A549 (cell line): ENCODE data around the gene ZIC2. TPM values are rescaled to one million over a fixed set of nuclear protein-coding genes. Genes with fewer than 3 reads are reported as not detected.

ENCODE experiments used
- ATAC-seq, 2 experiments: fragments of 200-7000 bp in 1 of 2; fragments of >200 bp in 1 of 2; cut with Nextera tagmentation in 1 of 2; cut with Tn5 transposase in 1 of 2; 3 replicates each; pipeline versions ENCODE4 v1.8.0 to v1.9.1; 2018 to 2020; ENCODE audit warnings: mild to moderate bottlenecking in 1 of 2, moderate library complexity in 1 of 2
- CTCF ChIA-PET: fragments of 300-600 bp; sonication (Branson Sonifier 250); formaldehyde crosslinking; extraction: SDS; loops from one replicate; lab custom pipeline; 2021; ENCODE audit warnings: antibody characterized with exemption, inconsistent platforms; lab: Yijun Ruan, JAX
- POLR2A ChIA-PET: fragments of 350-600 bp; formaldehyde crosslinking; extraction: SDS; loops from one replicate; lab custom pipeline; 2021; ENCODE audit warnings: antibody characterized with exemption, inconsistent platforms; lab: Yijun Ruan, JAX
- DNase-seq, 2 experiments: peaks; one replicate each; pipeline versions ENCODE4 v3.0.0 to v3.0.0-alpha.2; 2011 to 2016; ENCODE audit warnings: low read depth in 1 of 2, low spot score in 1 of 2
- FAIRE-seq: peaks from 2 replicates; lab custom pipeline; 2011; peaks lifted over from hg19 to GRCh38; lab: Jason Lieb, UNC
- H3K27ac ChIP-seq, 2 experiments: fragments of >200 bp; sonication (Bioruptor Twin); formaldehyde crosslinking; 3 replicates each; pipeline ENCODE4 v1.5.1; 2016 to 2017
- H3K4me1 ChIP-seq: fragments of >200 bp; sonication (Bioruptor Twin); formaldehyde crosslinking; 3 replicates; pipeline ENCODE4 v1.6.1; 2016
- H3K4me2 ChIP-seq: fragments of >200 bp; sonication (Bioruptor Twin); formaldehyde crosslinking; 3 replicates; pipeline ENCODE4 v1.6.1; 2016
- H3K4me3 ChIP-seq: fragments of >200 bp; sonication (Bioruptor Twin); formaldehyde crosslinking; 3 replicates; pipeline ENCODE4 v1.5.1; 2016
- H3K9me3 ChIP-seq: fragments of >200 bp; sonication (Bioruptor Twin); formaldehyde crosslinking; 3 replicates; pipeline ENCODE4 v1.6.1; 2016
- CEBPB ChIP-seq, 2 experiments: fragments of >200 bp in 1 of 2; sonication (Bioruptor Twin) in 1 of 2; formaldehyde crosslinking in 1 of 2; IDR thresholded peaks; 2 replicates each; pipeline ENCODE4 v1.6.1; 2012 to 2016
- EHF ChIP-seq: fragments of 250-450 bp; sonication (Bioruptor Pico); IDR thresholded peaks from 2 replicates; pipeline ENCODE4 v1.5.0; 2020; ENCODE audit warnings: mild to moderate bottlenecking
- EHMT2 ChIP-seq: fragments of 200-600 bp; sonication (generic); IDR thresholded peaks from 2 replicates; pipeline ENCODE4 v1.6.1; 2016; ENCODE audit warnings: antibody characterized with exemption, low read depth, mild to moderate bottlenecking, moderate library complexity
- ELK1 ChIP-seq: fragments of 150-350 bp; IDR thresholded peaks from 2 replicates; pipeline ENCODE4 v1.6.1; 2014; ENCODE audit warnings: low read depth, mild to moderate bottlenecking, low read length
- EP300 ChIP-seq, 2 experiments: fragments of >200 bp; sonication (Bioruptor Twin); formaldehyde crosslinking; IDR thresholded peaks; 2 replicates in 1 of 2; 3 replicates in 1 of 2; pipeline ENCODE4 v1.6.1; 2016 to 2017
- FOSB ChIP-seq: fragments of 250-450 bp; sonication (Bioruptor Pico); IDR thresholded peaks from 2 replicates; pipeline ENCODE4 v1.5.0; 2020; ENCODE audit warnings: mild to moderate bottlenecking, moderate library complexity
- MAZ ChIP-seq: fragments of 150-350 bp; IDR thresholded peaks from 2 replicates; pipeline ENCODE4 v1.6.1; 2014; ENCODE audit warnings: antibody characterized with exemption, low read depth, low read length, borderline replicate concordance
- RAD21 ChIP-seq, 2 experiments: fragments of >200 bp in 1 of 2; sonication (Bioruptor Twin) in 1 of 2; formaldehyde crosslinking in 1 of 2; IDR thresholded peaks in 1 of 2; conservative IDR thresholded peaks in 1 of 2; 2 replicates in 1 of 2; 3 replicates in 1 of 2; pipeline ENCODE4 v1.6.1; 2012 to 2018; ENCODE audit warnings: inconsistent platforms in 1 of 2
- REST ChIP-seq: fragments of 200-600 bp; sonication (generic); IDR thresholded peaks from 2 replicates; pipeline ENCODE4 v1.6.1; 2016; ENCODE audit warnings: antibody characterized with exemption, mild to moderate bottlenecking, moderate library complexity
- SREBF2 ChIP-seq: fragments of 450-650 bp; IDR thresholded peaks from 2 replicates; pipeline ENCODE4 v1.6.1; 2014; ENCODE audit warnings: mild to moderate bottlenecking, moderate library complexity
- ZC3H11A ChIP-seq: fragments of 450-650 bp; IDR thresholded peaks from 2 replicates; pipeline ENCODE4 v1.6.1; 2014; ENCODE audit warnings: antibody characterized with exemption, mild to moderate bottlenecking
- ZFP36 ChIP-seq: fragments of 450-650 bp; IDR thresholded peaks from 2 replicates; pipeline ENCODE4 v1.6.1; 2014; ENCODE audit warnings: borderline replicate concordance; ENCODE audit not compliant: partially characterized antibody
- WGBS: methylation state at CpG from one replicate; pipeline ENCODE4 v1.1.6; 2017; ENCODE audit errors: missing lambda C conversion rate; 5-methylcytosine and 5-hydroxymethylcytosine counted together
- polyA plus RNA-seq, 4 experiments: library from polyadenylated mRNA; depleted of rRNA in 3 of 4; stranded (reverse); fragments of >200 nt; fragmentation: RNase III in 1 of 4; extraction: RNeasy Plus Mini Kit Qiagen cat#74134 plus additional on column Dnase treatment in 1 of 4; gene quantifications; 2 replicates in 3 of 4; 3 replicates in 1 of 4; pipeline ENCODE4 v1.2.3, GENCODE V29; 2011 to 2017
- TF ChIP-seq, protein P1 (sequence below): fragments of 250-450 bp; sonication (Bioruptor Pico); IDR thresholded peaks from 2 replicates; pipeline ENCODE4 v1.5.0; 2021; ENCODE audit warnings: mild to moderate bottlenecking, moderate library complexity, borderline replicate concordance

Gene ZIC2
- polyA plus RNA-seq, 2 of the 4 experiments (the other 2 are of a cell fraction): 2.1 to 10.3 TPM

GRCh38 chr13:99977912-99978798 lies 3.4 kb upstream of the ZIC2 start (continued):
- TF ChIP-seq EHF (CRISPR knock-in tag) (no peak), EP300 (IDR thresholded peaks at IDR 0.05) (no peak), RAD21 (conservative IDR thresholded peaks at IDR 0.05 in 1 of 2, IDR thresholded peaks at IDR 0.05 in 1 of 2) (no peak)
- TF ChIP-seq, all 56 proteins: peak for 0

GRCh38 chr13:99978799-99979452 lies 2.7 kb upstream of the ZIC2 start:
- peak overlapping the region in 1 of 2 experiments; percentile 97; a peak in 4 of 6 replicates for H3K27ac ChIP-seq
- TF ChIP-seq ZFP36: no peak
- TF ChIP-seq EHF (CRISPR knock-in tag): no peak
- TF ChIP-seq SREBF2: no peak
- TF ChIP-seq EHMT2: no peak
- TF ChIP-seq MAZ: no peak
- no peak for TF ChIP-seq ZC3H11A
- TF ChIP-seq FOSB (CRISPR knock-in tag): no peak
- TF ChIP-seq ELK1: no peak
- TF ChIP-seq, protein P1, sequence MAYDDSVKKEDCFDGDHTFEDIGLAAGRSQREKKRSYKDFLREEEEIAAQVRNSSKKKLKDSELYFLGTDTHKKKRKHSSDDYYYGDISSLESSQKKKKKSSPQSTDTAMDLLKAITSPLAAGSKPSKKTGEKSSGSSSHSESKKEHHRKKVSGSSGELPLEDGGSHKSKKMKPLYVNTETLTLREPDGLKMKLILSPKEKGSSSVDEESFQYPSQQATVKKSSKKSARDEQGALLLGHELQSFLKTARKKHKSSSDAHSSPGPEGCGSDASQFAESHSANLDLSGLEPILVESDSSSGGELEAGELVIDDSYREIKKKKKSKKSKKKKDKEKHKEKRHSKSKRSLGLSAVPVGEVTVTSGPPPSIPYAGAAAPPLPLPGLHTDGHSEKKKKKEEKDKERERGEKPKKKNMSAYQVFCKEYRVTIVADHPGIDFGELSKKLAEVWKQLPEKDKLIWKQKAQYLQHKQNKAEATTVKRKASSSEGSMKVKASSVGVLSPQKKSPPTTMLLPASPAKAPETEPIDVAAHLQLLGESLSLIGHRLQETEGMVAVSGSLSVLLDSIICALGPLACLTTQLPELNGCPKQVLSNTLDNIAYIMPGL (CRISPR knock-in tag): no peak
- no peak for TF ChIP-seq CEBPB (IDR thresholded peaks at IDR 0.05)
- no peak for TF ChIP-seq REST
- peak overlapping the region; percentile 92 for H3K4me3 ChIP-seq
- ChIA-PET CTCF (no interaction called here), POLR2A (interaction anchor here (4.6 kb wide), 1 partner anchor 8 kb away, joined by 79 read pairs; the partner anchor contains the start of gene ZIC5)
- peak overlapping the region; percentile 92 for H3K4me2 ChIP-seq
- ATAC-seq: no peak
- no peak for FAIRE-seq
- no peaks in the 10 kb centered on the region for H3K9me3 ChIP-seq
- WGBS: 57% methylated on average over 17 of the region's 18 CpGs
- no peak for DNase-seq
- peaks cover 4% of the 10 kb centered on the region; the same call in 2 of the 3 replicates for H3K4me1 ChIP-seq
